IPS-NIHi7 (cell line): ENCODE results near the gene HOXD9.

Experiments used
- DNase-seq: peaks from one replicate; pipeline ENCODE4 v3.0.0; 2012; ENCODE audit warnings: mixed read lengths; ENCODE audit errors: extremely low spot score

The HOXD9 gene

DNA sequence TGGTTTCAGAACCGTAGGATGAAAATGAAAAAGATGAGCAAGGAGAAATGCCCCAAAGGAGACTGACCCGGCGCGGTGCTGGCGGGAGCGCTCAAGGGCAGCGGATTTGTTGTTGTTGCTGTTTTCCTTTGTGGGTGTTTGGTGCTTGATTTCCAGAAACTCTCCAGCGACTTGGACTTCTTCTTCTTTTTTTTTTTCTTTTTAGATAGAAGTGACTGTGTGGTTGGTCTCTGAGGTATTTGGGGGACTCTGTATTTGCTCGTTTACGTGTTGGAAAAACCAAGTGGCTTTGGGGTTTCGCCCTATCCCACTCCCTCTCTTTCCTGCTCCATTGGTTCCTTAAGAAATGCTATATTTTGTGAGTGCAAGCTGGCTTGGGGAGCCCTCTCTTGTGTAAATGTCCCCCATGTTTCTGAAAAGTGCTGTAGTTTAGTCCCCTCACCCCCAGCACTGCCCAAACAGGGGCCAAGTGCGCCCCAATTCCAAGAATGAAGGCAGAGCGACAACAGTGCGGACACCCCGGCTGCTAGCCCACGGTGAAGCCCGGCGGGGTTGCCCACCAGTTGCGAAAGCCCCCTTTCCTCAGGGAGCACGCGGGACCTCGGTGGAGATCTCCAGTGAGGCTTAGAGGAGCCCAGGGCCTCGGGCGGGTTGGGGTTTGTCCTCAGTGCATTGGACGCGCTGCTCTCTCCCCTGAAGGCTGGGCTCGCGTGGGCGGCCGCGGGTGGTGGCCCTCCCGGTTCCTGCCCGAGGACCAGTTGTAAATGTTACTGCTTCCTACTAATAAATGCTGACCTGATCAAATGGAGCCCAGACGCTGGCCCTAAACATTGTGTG, 1.8 kb downstream of the HOXD9 start:
- DNase-seq: no peak

DNA sequence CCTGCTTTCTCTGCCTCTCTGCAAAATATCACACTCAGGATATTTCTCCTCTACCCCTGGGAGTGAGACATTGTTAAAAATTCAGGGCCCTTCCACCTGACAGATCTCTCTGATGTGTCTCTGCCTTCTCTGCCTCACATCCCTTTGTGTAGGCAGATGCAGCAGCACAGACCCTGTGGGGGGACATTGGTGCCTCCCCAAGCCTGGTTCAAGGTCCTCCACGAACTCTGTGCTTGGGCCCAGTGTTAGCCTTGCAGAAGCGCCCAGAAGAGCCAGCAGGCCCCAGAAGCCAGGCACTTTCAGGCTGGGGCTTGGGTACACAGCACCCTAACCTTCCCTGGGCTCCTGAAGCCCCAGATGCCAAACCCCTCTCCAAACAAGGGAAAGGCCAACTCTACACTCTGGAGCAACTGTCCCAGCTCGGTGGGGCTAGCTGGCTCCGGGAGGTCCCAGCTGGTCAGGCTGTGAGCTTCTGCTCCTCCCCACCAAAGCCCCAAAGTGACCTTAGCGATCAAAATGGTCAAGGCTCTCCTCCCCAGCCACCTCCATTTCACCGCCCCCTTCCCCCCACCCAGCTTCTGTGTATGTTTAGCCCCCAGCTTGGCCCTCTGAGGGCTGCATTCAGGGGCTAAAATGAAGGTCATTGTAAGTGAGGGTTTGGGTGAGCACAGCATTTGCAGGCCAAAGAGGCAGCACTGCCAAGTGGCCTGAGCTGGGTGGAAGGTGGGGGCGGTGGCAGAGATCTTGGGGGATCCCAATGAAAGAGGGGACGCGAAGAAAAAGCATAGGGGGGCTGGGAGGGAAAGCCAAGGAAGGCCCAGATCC, 2.6 kb downstream of the HOXD9 start:
- DNase-seq: no peak

DNA sequence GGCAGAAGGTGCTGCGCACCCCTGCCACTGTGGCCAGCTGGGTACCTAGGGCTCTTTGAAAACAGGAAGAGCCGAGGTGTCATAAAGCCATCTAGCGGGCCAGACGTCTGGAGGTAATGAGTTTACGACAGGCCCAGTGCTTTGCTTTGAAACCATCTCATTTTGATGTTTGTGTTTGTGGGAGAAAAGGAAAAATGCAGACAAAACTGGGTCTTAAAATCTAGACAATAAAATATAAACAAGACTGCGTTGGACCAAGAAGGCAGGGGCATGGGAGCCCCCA, 3.2 kb downstream of the HOXD9 start:
- DNase-seq: no peak

DNA sequence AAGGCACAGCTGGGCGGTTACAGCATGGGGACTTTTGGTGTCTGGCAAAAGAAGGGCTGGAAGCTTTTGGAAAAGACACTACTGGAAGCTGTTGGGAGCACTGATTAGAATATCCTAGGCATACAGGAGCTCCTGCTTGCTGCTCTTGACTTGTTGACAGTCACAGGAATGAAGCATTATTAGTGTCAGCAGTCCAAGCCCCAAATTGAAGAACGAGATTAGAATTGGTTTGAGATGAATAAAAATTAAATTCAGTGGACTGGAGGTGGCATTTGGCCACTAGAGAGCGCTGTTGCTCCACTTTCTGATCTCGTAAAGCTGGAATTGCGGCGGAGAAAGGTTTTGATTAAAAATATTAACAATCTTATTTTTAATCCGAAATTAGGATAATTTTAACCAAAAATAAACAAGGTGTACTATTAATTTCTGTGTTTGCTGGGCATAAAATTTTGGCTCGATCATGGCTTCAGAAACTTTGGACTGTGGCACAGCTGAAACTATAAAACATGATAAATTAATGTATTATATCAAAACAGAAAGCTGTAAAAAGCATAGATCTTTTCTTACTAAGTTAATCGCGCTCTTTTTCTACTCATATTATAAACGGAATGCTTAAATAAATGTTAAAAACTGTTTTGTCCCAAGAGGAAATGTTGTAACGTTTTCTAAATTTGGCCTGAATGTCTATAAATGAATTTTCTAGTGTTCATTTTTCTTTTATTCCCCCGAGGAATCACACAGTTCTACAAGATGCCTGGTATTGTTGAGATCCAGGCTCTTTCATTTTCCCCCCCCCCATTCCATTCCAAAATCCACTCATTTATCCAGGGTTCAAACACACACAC, 4.6 kb downstream of the HOXD9 start:
- DNase-seq: no peak

DNA sequence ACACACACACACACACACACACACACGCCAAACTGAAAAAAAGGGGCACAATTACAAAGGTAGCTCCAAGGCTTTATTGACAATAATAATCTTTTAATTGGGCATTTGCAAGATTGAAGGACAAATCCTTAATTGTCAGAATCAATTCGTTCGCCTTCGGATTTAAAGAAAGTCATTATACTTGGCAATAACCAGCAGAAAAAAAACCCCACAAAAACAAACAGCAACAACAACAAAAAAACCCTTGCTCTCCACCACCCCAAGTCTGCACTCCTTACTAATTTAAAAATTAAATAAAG, 5.2 kb downstream of the HOXD9 start:
- no peak for DNase-seq

DNA sequence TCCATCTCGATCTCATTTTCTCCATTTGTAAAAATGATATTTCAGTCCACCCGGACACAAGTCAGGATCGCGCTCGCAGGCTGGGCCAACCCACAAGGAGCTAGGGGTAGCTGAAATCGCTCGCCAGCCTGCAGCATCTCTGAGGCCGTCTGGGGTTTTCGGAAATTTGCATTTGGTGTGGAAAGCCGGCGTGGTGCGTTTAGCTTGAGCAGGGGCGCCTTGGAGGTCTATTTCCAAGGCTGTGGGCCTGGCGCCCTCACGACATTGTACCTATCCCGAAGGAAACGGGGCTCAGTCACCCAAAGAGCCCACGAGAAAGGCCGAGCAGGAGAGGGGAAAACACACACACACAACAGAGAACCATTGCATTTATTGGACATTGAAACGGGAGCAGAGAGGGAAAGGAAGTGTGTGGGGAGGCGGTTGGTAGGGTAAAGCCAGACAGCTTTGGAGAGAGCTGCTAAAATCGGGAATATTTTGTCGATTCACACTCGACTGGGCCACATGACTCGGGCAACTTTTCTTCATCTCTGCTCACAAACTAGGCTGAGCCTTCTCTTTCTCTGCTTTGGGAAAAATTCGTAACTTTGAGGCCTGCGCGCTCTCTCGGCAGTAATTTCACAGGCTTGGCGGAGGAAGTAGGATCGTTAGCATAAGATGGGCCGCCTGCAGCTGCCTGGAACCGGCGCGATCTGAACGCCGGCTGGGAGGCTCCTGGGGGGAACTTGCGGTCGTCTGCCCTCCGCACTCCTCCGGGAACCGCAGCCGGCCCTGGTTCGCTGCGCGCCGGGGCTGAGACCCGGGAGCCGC, 5.9 kb downstream of the HOXD9 start:
- DNase-seq: no peak

DNA sequence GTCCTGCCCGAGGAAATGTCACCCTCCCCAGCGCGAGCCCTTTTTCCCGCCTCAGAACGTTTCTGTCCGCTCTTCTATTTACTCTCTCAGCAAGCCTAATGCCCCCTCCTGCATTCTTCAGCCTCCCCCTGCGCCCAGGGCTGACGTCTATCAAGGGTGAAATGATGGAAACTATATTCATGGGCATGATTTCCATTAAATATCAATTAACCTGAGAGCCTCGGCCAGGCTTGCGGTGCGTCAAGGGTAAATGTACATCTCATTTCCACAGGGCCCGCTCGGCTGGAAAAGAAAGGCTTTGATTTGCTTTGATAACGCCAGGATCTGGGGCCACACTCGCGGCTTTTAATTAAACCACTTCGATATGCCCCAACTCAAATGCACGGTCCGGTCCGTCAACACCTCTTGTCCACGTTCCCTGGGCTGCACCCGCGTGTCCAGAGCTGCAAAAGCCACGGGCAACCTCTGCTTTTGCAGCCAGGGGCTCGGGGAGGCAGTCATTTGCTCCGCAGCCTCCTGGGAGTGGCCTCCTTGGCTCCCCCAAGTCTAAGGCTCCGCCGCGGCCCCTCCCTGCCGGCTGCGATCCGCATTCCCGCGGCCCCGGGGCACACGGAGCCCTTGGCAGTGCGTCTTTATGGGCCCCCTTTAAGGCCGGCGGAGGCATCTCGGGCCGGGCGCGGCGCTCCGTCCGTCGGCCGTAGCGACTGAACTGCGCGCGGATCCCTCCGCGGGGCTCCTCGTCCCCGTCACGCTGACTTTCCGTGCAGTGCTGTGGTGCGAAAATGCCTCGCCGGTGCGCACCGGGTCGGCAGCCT, 6.7 kb downstream of the HOXD9 start, which contains the start of gene HOXD8:
TSS of gene HOXD8 (plus strand) at position 724 of the 815 bp plus-strand sequence. CDS start 662 bp downstream, outside the sequence.
- no peak for DNase-seq

DNA sequence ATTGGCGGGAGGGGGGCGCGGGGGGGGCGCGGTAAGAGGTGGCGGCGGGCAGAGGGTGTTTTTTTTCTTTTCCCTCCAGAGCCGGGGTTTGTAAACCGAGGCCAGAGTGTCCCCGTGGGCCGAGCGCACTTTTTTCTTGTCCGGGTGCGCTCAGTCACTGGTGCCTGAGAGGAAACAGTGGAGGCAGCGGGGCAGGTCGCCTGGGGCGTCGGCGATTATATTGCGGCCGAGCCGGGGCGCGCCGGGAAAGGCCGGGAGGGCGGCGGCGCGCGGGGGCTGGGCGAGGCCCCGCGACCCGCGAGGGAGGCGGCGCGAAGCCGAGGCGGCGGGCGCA, 7.3 kb downstream of the HOXD9 start:
- no peak for DNase-seq

DNA sequence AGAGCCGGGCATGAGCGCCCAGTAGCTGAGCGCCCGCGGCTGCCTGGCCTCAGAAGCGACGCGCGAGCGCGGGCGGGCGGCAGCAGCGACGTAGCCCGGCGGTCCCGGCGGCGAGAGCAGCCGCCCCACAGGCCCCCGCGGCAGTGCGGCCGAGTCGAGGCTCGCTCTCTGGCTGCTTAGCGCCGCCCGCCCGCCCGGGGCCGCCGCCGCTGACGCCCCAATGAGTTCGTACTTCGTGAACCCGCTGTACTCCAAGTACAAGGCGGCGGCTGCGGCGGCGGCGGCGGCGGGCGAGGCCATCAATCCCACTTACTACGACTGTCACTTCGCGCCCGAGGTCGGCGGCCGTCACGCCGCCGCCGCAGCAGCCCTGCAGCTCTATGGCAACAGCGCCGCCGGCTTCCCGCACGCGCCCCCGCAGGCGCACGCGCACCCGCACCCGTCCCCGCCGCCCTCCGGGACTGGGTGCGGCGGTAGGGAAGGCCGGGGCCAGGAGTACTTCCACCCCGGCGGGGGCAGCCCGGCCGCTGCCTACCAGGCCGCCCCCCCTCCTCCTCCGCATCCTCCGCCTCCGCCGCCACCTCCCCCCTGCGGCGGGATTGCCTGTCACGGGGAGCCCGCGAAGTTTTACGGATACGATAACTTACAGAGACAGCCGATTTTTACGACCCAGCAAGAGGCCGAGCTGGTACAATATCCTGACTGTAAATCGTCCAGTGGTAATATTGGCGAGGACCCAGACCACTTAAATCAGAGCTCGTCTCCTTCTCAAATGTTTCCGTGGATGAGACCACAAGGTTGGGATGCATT, 7.8 kb downstream of the HOXD9 start:
- DNase-seq: no peak

DNA sequence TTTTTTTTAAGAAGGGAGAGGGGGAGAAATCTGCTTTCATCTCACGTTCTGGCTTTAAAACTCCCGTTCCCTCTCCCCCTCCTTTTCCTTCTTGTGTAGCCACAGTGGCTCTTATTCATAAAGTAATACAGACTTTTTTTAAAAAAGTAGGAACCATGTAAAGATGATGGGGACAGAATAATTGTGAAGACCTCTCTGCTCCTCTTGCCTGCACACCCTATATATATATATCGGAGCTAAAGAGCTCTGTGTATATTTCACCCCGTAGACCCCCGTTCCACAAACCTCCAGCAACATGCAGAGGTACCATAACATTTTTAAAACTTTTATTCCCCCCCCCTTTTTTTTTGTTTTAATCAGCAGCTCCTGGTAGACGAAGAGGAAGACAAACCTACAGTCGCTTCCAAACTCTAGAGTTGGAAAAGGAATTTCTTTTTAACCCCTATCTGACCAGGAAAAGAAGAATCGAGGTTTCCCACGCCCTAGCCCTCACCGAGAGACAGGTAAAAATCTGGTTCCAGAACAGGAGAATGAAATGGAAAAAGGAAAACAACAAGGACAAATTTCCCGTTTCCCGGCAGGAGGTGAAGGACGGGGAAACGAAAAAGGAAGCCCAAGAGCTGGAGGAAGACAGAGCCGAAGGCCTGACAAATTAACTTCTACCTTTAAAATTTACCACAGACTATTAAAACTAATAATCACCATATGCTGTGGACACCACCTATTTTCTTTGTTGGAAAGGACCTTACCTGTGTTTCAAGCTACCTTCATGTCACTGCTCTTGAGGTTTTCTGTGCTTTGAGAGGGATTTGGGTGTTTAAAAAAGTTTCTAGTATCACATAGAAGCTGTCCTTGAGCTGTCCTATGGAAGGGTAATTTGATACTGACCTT, 8.7 kb downstream of the HOXD9 start:
- DNase-seq: no peak

DNA sequence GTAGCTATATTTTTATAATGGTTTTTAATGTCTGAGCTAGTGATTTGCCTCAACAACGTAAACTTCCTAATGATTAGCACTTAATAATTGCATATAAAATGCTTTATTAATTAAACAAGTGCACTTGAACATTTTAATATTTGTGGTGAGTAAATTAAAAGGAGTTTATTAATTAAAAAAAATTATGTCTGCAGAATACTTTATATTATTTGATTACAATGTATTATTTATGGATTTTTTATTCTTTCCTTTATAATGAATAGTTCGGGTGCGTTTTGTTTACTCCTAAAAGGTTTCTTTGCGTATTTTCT, 9.3 kb downstream of the HOXD9 start:
- no peak for DNase-seq

DNA sequence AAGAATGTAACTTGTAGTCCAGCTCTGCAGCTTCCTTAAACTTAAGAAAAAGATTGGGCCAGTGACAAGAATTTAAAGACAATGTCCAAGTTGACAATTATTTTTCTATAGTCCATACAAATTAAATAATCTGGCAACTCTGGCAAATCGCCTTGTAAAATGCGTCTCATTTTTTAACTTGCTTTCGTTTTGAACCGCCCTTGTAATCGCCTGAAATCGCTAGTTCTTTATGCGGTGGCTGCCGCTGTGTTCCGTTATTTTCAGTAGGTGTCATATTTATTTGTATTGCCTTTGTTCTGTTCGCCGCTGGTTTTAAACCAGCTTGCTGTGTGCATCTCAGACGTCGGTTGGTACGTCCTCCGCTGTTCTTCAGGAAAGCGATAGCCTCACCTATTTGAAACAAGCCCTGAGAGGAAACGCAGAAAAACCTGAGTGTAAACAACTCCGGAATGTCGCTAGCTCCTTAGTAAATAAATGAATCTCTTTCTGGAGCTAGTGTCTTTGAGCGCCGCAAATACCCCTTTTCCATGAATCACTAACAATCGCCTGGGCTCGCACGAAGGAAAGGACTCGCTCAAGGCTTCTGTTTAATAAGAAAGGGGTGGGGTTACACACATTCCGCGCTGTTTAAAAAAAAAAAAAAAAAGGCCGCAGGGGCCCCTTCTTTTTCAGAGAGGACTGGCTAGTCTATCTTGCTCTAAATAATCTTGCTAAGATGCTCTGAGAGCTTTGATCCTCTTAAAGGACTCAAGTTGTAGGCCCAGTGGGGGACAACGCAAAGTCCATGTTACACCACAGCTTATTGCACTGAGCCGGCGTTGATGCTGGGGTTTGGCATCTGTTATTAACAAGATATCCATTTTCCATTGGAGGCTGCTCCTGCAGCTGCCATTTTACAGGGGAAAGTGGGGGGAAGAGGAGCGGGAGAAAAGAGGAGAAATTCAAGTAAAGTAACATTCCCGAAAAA, 10.0 kb downstream of the HOXD9 start:
- DNase-seq: no peak

DNA sequence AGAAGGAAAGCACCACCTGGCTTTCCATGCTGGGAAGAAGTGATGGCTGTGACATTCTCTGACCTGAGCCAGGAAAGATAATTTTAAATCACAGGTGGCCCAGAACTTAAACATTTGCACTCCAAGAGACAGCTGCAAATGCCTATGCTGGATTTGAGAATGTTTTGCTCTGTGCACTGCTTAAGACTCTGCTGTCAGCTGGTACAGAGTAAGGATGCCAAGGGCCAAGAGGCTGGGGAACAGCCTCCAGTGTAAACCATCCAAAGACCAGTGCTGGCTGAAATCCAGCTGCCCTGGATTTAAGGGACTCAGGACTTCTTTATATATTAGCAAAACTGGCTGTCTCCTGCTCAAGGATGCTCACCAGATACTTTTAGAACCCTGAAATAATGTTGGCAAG, 10.9 kb downstream of the HOXD9 start:
- DNase-seq: no peak

DNA sequence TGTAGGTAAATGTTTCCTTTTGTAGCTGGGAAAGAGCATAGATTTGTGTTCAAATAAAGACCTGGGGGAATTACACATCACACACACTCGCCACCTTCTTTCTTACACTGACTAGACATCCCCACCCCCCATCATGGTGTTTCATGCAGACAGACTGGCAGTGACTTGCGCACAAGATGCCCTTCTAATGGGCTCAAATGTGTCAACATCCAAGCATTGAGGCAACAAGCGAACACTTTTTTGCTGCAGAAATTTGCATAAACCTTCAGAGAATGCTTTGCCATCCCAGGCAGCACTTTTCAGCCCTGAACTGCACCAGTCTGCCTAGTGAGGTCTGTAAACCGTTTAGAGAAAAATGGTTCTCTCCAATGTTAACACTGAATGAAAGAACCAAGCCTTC, 11.5 kb downstream of the HOXD9 start:
- no peak for DNase-seq

DNA sequence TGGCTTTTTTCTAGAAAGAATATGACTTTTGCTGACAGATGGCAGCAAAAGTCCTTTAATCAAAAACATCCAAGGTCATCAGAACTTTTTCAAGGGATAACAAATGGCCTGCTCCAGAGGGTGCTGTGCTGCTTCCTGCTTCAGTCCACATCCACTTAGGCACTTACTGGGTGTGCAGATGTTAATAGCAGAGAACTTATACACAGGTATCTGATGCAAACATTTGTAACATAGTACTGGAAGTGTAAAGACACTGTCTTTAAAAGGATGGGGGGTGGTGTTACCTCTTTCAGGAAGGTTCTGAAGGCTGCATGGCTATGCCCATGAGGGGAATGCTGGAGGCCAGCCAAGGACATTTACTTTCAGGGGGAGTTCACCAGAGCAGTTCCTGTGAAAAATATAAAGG, 12.5 kb downstream of the HOXD9 start:
- no peak for DNase-seq

DNA sequence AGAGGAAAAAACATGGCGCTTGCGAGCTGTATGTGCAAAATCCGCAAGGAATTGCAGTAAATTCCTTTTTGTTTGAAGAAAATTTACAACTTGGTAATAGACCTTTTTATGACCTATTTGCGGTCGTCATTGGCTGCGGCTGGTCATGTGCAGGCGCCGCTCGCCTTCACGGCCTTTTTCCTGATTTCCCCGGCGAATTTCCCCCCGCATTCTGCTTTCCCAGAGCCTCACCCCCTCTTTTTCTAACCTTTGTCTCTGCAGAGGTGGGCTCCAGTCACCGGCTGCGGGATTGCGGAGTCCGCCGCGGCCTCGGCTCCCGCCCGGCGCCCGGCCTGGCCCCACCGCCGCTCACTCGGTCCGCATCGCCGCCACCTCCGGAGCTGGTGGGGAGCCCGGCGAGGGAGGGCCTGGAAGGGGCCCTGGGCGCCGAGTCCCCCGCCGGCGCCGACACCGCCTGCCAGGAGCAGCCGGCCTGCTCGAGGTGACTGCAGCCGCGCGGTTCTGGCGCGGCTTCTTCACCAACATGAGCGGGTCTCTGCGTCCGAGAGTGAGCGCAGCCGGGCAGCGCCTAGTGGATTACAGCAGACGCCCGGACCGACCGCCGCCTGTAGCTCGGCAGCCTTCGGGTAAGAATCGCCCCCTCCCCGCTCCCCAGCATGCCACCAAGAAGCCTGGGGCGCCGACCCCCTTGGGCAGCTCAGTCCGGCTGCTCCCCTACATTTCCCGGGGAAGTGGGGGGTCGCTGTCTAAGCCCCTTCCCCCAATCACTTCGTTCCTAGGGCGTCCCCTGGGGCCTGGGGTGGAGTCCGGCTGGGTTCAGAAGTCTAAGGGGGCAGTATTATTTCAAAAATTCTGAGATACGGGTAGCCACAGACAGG, 14.1 kb downstream of the HOXD9 start:
- DNase-seq: no peak

DNA sequence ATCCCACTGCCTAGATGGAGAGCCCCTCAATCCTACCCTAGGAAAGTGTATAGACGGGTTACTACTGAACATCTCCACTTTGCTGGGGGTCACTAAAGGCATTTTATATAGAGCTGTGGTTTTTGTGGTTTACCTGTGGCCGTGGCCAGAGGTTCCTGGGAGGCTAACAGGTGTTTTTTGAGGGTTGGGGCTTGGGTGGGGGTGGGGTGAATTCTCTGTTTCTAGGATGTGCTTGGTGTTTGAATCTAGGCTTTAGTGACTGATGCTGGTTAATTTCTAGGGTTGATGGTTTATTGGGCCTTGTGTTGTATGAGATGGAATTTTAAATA, 14.7 kb downstream of the HOXD9 start:
- DNase-seq: no peak
